ENCODE results near the gene GLA. TPM values are rescaled to one million over a fixed set of nuclear protein-coding genes. Genes with fewer than 3 reads are reported as not detected.

The GLA gene
- polyA plus RNA-seq, 4 donors, result 29.8 to 31.8 (median 31.1) TPM

GRCh38 chrX:101359966-101360365, 47.8 kb downstream of the GLA start:
- DNase-seq (ENCODE audit: low read depth in 4 of 4, low spot score in 3 of 4), result no peak

- DNase-seq (ENCODE audit: low read depth in 4 of 4, low spot score in 3 of 4), result no peak
These were observed 50.4 kb downstream of the GLA start for GRCh38 chrX:101357166-101357795.

- DNase-seq (ENCODE audit: low read depth in 4 of 4, low spot score in 3 of 4), result no peak
These were observed 58.5 kb downstream of the GLA start for GRCh38 chrX:101349193-101349562.

GRCh38 chrX:101348452-101349192, 59.1 kb downstream of the GLA start, which contains the start of gene TIMM8A:
TIMM8A (minus strand) TSS chrX:101348742; CDS start chrX:101348664, 78 bp downstream.
- DNase-seq (ENCODE audit: low read depth in 4 of 4, low spot score in 3 of 4), result peak; percentile 30 to 52 (median 44)

GRCh38 chrX:101347859-101348451, 59.8 kb downstream of the GLA start:
- DNase-seq (ENCODE audit: low read depth in 4 of 4, low spot score in 3 of 4), result no peak

Other genes with a start within 250 kb of the GLA start
- 1 to 10 TPM; 1.5 to 2.2 (median 1.8) TPM for gene DRP2, start 188.1 kb downstream of the GLA start, polyA plus RNA-seq (ENCODE audit: insufficient read length in 4 of 4)
- gene TAF7L, start 116.6 kb downstream of the GLA start, polyA plus RNA-seq (ENCODE audit: insufficient read length in 4 of 4), result under 1 TPM; 0.31 to 0.64 (median 0.49) TPM
- gene TIMM8A, start 59.2 kb downstream of the GLA start, polyA plus RNA-seq (ENCODE audit: insufficient read length in 4 of 4), result 10 to 100 TPM; 17.7 to 19.4 (median 18.6) TPM
- gene BTK, start 21.7 kb downstream of the GLA start, polyA plus RNA-seq (ENCODE audit: insufficient read length in 4 of 4), result 1 to 10 TPM; 1.4 to 3.9 (median 2.1) TPM
- gene RPL36A, start 16.9 kb downstream of the GLA start, polyA plus RNA-seq (ENCODE audit: insufficient read length in 4 of 4), result 1,000 to 10,000 TPM in 1 of 4 donors, 100 to 1,000 TPM in 3; 919 to 1,205 (median 965) TPM
- gene HNRNPH2, start 297 bp upstream of the GLA start, polyA plus RNA-seq (ENCODE audit: insufficient read length in 4 of 4), result 100 to 1,000 TPM; 134 to 155 (median 147) TPM
- gene ARMCX4, start 77.5 kb upstream of the GLA start, polyA plus RNA-seq (ENCODE audit: insufficient read length in 4 of 4), result 10 to 100 TPM; 19.0 to 24.6 (median 21.9) TPM
- 10 to 100 TPM; 49.2 to 54.1 (median 52.0) TPM for gene ARMCX1, start 142.6 kb upstream of the GLA start, polyA plus RNA-seq (ENCODE audit: insufficient read length in 4 of 4)
- 10 to 100 TPM; 79.2 to 85.2 (median 82.6) TPM for gene ARMCX6, start 210.1 kb upstream of the GLA start, polyA plus RNA-seq (ENCODE audit: insufficient read length in 4 of 4)
- gene ARMCX3, start 215.2 kb upstream of the GLA start, polyA plus RNA-seq (ENCODE audit: insufficient read length in 4 of 4), result 100 to 1,000 TPM; 117 to 118 (median 118) TPM

Measured in right renal pelvis (tissue), 4 donors.